HG03139 (cell line): ENCODE measurements around the gene CGNL1.

Experiments
- ATAC-seq: cut with Tn5 transposase; IDR thresholded peaks from one replicate; pipeline ENCODE4 v1.9.1; 2021; ENCODE audit not compliant: unreplicated experiment

CGNL1 gene

DNA sequence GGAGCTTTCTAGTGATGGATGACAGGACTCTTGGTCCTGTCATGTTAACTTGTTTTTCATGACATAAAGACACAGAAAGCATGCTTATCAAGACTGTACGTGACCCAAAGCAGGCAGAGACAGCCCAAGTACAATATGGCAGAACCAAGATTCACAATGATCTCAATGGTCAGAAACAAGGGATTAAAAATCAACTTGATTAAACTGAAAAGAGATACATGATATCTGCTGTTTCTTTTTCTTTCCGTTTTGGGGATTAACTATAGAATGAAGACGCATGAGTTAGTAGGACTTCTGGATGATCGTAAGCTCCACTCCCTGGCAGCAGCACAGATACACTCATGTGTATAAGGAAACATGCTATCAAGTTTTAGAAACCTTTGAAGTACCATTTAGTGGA is 117.0 kb downstream of the CGNL1 start:
- ATAC-seq: no peak

DNA sequence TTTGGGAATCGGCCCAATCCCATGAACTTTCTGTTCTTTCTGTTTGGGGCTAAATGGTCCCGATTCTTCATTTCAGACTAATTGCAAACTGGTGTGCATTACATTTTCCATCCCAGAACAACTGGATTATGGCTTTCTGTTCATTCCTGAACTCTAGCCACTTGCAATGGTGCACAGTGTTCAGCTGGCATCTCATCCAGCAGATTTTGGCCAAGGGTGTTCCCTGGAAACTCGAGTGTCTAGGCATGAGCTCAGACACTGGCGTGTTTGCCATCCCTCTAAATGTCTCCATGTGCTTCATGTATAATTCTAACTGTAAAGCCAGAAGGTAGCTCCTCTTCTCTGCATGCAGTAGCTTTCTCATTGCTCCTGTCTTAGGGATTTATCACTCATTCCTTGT is 118.3 kb downstream of the CGNL1 start:
- ATAC-seq: no peak

DNA sequence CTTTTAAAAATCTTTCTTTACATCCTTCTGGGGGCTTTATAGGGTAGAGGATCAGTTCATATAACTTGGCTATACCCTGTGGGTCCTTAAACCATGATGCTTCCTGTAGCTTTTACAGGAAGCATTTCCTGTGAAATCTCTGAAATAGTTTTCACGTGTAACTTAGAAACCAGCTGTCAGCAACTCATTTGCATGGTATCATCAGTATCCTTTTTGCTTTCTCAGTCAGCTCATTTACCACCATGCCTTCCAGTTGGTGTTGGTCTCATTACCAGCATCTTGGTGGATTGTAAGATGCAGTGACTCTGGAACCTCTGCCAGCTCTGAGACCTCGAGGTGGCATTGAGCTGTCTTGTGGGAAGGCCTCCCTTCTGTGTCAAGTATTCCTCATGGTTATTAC is 118.7 kb downstream of the CGNL1 start:
- no peak for ATAC-seq

DNA sequence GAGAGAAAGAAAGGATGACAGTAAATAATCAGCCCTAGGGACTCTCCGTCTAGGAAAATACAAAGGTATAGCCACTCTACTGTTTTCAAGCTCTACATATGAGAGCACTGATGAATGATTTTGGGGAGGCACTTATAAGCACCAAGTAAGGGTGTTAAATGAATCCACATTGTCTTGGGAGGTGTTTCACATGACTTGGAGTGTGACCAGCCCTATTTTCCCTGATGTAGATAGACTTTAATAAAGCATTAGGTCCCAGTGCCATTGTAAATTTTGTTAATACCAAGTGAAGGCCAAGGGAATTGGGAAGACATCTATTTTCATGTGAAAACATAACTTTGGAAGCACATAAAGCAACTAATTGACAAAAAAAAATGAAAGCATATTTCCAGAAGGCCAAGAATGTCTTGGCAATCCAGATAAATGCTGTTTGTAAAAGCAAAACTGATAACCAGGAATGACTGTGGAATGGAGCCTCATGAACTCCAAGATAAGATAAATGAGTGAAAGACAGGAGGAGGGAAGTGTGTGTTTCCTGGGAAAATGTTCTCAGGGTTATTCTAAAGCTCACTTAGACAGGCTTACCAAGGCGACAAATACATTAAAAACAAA is 119.4 kb downstream of the CGNL1 start:
- ATAC-seq: no peak

DNA sequence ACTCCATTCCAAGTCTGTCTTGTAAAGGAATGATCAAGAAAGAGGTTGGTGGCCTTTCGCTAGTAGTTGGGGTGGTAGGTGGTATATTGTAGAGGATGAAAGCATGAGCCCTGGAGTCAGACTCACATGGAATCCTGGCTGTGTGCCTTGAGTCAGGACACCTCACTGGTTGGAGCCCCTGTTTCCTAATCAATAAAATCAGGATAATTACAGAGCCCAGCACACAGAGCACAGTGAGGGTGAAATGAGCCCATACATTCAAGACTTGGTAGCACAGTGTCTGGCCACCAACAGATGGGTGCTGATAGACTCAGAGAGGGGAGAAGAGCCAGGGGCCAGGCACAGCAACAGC is 120.3 kb downstream of the CGNL1 start:
- ATAC-seq: no peak

DNA sequence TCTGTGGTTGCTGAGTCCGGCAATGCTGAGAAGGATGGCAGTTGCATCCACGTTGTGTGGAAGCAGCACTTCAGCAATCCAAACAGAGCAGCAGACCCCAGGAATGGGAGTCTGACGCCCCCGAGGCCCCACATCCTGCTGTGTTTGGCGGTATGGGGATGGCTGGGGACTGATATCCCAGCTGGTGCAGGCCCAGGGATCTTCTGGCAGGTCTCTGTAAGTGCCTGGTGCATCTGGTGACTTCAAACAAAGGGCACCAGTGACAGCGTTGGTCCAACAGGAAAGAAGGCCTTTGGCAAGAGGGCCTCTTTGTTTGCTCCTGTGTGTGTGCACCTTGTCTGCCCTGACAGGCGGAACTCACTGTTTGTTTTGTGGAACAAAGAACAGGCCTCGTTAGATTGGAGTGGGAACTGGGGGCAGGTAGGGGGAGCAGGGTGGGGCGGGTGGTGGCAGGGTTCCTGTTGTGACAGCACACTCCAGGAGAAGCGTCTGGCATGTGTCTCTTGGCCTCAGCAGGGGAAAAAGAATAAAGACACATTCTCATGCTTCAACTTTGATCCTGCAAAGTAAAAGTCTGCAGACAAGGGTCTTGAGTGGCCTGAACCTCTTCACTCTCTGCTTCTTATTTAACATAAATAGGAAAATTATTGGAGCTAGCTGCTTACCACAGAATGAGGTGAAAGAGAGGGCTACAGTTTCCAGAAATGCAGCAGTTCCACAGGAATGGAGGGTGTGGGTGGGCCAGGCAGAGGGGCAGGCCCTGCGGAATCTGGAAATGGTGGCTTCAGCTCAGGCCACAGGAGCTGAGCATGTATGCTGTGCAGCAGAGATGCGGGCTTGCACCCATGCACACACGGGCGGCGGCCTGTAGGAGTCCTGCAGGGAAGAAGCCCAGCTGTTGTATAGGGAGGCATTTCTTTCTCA is 120.9 kb downstream of the CGNL1 start:
- no peak for ATAC-seq

DNA sequence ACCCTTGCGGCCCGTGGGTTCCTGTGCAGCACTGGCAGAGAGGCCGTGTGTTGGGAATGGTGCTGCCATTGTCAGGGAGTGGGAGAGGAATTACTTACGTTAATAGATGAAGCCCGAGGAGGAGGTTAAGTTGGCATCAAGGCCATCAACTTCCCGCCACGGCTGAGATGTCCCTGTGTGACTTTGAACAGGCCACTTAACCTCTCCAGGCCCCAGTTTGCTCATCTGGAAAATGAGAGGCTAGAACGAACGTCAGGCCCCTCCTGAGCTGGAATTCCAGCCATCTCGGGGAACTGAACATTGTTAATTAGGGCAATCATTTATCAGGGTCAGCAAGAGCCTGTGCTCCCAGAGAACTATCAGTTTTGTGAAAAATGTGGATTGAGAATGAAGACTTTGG is 124.0 kb downstream of the CGNL1 start:
- ATAC-seq: no peak

DNA sequence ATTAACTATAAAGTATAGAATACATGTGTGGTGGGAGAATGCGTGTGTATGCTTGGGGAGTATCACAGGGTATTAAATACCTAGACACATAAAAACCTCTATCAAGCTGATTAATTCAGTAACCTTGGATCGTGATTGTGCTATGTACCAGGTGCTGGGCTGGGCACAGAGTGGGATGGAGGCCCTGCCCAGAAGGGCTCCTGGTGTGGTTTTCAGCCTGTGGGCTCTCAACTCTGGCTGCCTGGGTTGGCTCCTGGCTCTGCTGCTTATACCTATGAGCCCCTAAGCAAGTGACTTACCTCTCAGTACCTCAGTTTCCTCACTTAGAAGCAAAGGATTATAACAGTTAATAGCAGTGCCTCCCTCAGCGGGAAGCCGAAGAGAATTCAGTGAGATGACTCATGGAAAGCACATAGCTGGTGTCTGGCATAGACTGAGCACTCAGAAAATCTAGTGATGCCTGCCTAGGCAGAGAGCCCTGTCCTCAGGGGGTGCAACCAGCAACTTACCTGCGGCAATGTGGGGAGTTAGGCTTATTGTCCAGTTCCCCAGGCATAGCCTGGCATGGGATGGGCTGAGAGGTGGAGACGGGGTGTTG is 124.8 kb downstream of the CGNL1 start:
- no peak for ATAC-seq

DNA sequence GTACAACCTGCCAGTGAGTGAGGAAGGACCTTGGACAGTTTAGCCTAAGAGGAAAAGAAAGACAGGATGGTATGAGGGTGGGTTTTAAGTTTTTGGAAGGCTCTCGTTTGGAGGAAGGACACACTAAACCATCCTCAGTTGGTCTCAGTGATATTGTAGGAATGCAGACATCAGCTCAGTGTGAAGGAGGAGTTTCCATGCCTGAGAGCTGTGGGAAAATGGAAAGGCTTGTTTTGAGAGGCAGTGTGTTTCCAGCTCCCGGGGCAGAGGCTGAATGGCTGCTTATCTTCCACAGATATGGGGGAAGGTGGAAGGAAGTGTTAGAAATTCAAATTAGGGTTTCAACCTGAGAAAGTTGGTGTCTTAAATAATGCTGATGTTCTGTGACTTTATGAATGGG is 125.8 kb downstream of the CGNL1 start:
- ATAC-seq: no peak

DNA sequence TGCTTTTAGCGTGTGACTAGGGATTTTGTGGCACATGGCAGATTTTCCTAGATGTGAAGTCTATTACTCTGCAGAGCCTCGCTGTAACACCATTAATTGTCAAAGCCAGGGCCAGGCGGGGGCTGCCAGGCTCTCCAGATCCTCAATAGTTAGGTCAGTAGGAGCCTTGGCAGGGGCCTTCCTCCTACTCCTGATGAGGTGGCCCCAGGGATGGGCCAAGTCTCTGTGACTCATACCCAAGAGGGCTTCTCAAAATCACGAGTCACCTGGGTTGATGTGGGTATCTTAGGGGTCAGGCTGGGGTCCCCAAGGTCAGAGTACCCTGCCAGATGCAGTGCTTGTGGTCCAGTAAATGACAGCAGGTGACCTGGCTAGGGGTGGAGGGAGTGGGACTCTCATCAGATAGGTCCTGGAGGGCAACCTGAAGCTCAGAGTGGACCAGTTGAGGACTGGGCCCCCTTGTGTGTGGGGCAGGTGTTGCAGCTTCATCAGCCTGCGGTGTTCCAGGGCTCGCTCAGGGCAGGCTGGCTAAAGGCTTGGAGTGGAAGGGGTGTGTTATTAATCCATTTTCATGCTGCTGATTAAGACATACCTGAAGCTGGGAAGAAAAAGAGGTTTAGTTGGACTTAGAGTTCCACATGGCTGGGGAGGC is 126.9 kb downstream of the CGNL1 start:
- ATAC-seq: no peak

DNA sequence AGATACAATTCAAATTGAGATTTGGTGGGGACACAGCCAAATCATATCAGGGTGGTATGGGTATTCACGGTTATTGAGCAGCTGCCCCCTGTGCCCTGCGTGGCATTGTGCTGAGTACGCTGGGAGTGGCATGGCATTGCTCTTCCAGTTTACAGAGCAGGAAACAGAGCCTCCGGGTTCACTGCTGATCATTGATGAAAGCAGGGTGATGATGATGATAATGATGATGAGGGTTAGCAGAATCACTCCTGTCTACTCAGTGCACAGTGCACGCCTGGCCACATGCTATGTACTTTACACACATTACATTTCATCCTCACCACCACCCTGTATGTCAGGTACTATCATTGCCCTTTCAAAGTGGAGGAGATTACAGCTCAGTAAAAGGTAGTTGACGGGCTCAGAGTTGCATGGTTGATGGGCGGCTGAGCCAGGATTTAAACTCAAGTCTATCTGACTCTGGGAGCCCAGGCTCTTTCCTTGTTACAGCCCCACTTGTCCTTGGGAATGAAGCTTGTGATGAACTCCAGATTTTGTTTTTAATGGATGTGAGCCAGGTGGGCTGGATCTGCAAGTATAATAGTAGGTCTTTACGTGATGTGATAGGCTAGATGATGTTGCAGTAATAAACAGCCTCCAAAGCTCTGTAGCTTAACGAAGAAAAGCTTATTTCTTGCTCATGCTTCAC is 127.8 kb downstream of the CGNL1 start:
- no peak for ATAC-seq

DNA sequence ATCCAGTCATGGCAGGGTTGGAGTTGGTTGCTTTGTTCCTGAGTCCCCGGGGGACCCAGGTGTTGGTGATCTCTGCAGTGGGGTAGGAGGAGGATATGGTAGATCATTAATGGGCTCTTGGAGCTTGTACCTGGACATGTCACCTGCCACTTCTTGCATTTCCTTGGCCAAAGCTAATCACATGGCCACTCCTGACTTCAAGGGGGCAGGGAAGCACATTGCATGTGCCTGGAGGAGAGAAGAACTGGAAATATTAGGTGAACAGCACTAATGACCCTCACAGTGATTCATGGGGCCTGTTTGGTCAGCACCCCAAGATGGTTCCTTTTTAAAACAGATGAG is 128.3 kb downstream of the CGNL1 start:
- ATAC-seq: no peak

DNA sequence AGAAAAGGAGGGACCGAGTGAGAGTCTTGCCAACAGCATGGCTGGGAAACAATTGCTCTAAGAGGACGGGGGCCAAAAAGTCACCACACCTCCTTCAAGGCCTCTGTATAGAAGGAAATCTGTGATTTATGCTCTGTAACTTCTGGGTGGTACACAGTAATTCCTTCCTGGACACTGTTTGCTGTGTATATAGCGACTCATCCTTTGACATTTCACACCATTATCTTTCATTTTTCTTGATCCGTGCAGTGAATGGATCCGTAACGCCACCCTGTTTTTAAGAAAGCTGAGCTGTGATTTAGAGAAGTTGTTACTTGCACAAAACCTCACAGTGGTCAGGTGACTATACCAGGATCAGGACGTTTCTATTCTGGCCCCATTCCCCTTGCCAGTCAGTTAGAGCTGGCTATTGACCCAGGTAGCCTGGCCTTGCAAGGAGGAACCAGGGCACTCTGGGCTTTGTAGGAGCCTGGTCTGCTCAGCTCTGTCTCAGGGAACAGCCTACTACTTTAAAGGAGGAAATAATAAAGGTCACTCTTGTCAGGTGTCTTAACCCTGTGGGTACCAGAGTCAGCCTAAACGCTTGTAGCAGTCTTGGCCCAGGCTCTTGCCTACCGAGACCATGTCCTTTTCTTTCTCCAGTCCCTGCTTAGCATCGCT is 128.9 kb downstream of the CGNL1 start:
- no peak for ATAC-seq

DNA sequence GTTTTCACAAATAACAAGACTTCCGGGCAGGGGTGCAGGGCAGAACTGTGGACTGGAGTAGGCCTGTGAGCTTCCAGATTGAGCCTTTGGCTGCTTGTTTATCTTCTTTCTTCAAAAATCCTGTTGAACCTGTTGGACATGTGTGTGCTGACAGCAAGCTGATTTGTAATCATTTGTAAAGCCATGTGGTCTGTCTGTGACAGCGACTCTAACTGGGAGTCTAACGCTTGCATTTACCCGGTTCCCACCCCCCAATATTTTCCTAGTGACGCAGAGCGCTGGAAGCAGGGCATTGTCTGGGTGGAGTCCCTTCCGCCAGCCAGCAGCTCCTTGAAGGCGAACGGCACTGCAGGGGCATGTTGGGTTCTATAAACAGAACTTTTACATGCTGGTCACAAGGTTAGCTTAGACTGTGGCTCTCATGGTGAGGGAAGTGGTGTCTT is 129.7 kb downstream of the CGNL1 start:
- ATAC-seq: no peak

DNA sequence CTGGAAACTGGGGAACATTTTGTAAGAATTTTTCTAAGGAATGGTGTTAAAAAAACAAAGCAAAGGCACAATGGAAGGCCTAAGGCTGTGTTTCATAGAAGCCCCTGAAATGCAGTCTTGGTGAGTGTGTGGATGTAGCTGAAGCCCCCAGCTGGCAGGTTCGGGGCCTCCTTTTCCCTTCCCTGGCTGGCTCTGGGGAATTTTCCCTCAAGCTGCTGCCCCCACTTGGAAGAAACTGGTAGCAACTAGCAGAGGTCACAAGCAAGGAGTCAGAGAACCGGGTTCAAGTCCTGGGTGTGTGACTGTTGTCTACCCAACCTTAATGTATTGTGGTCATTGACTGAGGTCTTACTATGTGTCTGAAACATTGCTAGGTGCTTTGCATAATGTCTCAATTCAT is 130.1 kb downstream of the CGNL1 start:
- no peak for ATAC-seq

DNA sequence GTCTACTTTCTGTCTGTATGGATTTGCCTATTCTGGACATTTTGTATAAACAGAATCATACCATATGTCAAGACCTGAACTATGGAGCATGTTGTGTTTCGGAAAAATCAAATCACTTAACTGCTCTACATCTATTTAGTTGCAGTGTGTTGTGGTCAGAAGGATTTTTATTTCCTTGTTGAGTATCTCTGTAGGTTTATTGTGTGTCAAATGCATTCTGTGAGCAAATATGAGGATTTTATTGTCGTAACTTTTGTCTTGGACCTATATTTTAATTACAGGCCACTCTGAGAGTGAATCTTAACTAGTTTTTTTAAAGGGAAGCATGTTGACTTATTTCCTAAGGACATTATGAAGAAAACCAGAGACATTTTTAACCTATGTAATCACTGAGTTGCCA is 130.8 kb downstream of the CGNL1 start:
- no peak for ATAC-seq

DNA sequence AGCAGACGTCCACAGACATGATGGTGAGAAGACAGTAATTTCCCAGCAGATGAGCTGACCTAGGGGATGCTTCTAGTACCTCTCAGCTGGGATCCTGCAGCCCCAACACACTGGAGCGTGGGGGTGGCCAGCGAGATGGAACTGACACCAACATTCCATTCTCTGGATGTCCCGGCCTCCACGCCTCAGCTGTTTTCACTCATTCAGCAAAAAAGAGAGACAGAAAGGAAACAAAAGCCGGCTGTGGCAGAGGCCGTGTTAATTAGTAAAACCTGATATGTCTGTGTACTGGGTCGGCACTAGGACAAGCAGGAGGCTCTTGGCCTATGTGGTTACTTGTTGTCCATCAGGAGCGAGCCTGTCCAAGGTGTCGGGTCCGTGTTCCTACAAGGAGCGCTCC is 132.8 kb downstream of the CGNL1 start:
- no peak for ATAC-seq

DNA sequence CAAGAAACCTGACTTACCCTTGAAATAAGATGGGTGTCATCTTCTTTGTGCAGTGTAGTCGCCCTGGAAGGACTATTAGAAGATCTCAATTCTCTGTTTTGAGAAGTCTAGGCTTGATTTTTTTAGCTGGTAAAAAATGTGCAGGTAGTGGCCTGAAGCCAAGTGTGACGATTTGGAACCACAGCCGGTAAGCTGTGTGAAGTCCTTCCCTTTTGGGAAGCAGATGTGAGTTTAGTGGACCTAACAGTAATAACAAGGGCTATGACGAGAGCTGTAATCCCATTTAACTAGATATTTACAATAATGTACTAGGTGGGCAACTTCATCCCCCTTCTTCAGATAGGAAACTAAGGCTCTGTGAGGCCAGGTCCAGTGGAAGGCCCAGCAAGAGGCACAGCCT is 133.7 kb downstream of the CGNL1 start:
- ATAC-seq: no peak

DNA sequence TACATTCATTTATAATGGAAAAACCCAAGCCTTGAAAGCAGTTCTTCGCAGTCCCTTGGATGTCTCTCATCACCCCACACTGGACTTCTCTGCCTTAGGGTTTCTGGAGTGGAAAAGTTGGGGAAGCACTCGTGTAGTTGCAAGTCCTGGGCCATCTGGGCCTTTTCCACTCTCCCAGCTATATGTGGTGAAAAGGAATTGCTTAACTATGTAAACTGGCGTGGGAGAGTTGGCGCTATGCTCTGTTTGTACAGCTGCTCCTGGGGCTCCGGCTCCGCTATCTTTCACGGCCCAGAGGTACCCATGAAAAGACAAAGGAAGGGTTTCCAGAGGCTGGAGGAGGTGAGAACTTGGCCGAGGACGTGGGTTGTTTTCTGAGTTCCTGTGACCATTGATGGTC is 134.3 kb downstream of the CGNL1 start:
- no peak for ATAC-seq

DNA sequence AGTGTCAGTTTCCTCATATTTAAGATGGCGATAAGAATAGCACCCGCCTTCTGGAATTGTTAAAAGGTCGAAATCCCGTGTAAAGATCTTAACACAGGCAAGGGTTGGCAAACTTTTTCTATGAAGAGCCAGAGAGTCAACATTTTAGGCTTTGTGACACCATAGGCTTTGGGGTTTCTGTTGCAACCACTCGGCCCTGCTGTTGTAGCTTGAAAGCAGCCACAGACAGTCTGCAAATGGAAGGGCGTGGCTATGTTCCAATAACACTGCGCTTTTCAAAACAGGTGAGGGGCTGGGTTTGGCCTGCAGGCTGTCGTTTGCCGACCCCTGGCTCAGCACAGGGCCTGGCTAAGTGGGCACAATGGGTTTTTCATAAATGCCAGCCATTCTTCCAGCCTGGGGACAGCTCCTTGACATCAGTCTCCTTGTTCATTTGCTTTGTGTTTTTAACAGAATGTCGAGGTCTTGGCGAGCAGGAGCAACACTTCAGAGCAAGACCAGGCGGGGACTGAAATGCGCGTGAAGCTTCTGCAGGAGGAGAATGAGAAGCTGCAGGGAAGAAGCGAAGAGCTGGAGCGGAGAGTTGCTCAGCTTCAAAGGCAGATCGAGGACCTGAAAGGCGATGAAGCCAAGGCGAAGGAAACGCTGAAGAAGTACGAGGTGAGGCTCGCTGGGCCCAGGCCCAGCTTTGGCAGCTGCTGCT is 140.2 kb downstream of the CGNL1 start:
- ATAC-seq: no peak
